HG03432 (cell line): ENCODE data around the gene AUH.
"Not testable (repeated sequence)": the region's sequence is repeated elsewhere in the genome, so short reads cannot be mapped to it uniquely, and the experiment has no call there.

Experiments
- ATAC-seq: cut with Tn5 transposase; IDR thresholded peaks from one replicate; pipeline ENCODE4 v1.9.1; 2021; ENCODE audit warnings: mild to moderate bottlenecking, moderate library complexity; ENCODE audit not compliant: unreplicated experiment

AUH gene

DNA sequence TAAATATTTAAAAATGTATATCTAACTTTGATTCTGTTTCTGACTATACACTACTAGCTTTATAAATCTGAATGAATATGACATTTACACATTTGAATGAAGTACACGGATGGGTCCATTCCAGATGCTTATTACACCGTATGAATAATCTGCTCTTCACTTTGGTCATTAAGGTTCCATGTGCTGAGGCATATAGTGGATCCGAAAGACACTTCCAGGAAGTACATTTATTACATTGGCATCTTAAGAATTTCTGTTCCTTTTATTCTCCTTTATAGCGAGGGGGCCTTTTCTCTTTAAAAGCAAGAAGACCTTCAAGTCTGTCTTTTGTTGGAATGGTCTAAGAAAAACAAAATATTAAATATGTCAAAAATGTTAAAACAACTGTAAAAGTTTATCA is 147.6 kb downstream of the AUH start:
- ATAC-seq = no peak

DNA sequence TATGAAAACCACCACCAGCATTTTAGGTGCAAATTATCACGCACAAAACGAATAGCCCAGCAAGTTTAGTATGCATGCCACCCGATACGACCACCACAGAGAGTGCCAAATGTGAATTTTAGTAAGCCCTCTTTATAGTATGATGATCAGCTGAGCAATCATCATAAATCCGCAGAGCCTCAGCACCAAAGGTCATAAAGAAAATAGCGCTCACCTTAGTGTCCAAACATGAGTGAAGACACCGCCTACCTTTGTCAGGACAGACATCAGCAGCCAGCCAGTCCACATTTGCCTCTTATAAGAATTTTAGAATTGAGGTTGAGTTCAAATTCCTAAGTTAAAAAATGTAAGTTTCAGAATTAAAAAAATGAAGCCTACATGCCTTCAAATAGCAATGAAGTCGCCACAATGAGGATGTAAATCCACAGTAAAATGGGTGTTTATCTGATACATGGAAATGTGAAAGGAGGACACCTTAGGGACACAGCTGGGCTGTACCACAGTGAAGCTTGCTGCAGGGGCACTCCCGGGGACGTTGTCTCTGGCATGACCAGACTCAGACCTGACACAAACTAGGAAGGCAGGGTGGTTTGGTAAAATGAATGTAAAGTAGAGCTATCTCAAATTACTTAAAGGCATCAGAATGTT is 149.0 kb downstream of the AUH start:
- ATAC-seq = no peak

DNA sequence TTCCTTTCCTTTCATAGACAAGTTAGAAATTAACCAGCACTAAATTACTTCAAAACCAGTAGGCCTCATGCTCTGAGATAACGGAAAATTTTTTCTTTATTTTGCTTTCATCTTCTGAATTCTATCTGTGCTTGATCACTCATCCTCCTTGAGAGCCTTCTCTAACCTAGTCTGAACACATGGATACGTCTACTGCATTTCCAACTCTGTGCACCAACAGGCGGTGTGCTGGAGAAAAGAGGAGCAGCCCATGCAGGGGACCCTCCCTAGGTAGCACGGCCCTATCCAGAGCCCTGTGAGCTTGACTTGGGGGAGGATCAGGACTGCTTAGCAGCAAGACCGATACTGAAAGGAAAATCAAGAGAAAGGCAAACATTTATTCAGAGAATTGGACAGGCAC is 149.8 kb downstream of the AUH start:
- no peak for ATAC-seq

DNA sequence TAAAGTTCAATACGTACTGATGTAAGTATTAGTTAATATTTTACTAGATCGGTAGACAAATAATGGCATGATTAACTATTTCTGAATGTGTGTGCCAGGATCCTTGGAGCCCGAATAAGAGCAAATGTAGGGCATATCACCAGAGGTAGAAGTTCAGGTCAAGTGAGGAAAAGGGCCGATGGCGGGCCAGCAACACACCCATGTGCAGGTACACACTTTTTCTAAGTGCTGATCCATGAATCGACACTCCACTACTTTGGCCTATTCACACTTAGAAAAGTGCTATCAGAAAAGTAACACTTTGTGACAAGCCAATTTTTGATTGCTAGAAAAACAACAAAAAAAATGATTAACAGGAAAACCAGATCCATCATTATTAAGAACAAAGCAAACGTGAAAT is 150.3 kb downstream of the AUH start:
- no peak for ATAC-seq

DNA sequence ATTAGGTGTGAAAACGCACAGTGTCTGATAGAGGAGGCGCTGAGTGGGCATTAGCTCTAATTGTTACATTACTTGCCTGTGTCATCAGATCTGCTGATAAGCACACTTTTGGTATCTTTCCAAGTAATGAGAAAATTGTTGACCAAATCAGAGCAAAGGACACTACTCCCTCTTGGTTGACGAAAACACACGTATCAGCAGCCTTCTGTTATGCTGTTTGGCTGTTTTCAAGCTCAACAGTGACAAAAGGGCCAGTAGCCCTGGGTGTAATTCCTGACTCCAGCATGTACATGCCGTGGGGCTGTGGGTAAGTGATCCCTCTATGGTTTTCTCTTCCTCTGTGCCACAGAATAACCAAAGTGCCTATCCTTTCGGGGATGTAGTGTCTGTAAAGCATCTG is 151.4 kb downstream of the AUH start:
- ATAC-seq = no peak

DNA sequence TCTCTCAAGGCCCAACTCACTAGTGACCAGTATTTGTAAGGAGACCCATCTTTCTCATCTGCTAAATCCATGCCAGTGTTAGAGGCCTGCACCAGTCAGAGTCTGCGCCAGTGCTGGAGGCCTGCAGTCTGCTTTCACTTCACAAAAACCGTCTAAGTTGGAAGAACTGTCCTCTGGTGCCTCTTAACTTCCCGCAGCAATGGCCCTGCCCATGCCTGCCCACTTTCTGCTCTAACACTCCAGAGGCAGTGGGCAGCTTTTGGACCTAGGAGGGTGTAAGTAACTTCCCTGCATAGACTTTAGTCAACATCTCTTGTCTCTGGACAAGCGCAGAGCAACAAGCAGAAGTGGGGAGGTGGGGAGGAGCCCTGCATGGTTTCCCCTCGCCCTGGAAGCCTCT is 152.9 kb downstream of the AUH start:
- ATAC-seq = no peak

DNA sequence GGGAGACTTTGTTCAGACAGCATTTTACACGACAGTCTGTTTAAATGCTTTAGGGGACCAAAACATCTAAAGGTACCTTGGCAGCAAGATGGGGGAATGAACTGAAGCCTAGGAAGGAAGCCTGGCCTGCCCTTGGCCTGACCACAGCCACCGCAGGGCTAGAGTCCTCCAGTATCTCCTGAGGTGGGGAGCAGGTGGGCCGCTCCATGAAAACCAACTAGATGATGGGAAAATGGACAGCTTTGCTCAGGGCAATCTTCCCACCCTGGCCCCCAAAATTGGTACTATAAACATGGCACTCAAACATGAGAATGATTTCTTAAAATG is 153.3 kb downstream of the AUH start:
- ATAC-seq = no peak

DNA sequence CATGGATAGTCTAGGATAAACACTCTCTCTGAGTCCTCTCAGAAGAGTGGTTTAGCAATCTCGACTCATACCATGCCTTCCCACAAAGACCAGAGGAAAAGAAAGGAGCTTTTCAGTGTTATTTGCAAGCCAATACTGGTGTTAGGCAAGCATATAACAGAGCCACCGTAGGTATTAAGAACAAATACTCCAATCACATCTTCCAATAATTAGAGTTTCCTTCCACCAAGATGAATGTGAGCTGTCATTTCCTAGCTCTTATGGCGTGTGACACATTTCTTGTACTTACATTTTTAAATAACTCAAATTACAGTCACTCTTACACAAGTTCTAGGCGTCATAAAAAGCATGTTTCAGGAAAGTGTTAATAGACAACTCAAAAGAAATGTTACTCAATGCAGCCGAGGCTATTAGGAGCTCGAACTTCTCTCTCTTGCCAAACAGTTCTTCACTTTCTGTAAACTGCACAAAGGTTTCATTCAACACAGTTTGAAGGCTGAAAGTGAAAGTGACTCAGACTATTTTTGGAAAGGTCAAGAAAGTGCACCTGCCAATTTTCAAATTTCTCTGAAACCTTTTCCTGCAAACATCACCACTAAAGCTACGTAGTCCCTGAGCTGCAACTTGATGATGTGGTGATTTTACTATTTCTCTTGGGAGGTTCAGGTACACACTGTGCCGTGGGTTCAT is 153.8 kb downstream of the AUH start:
- peak; percentile 86 for ATAC-seq

DNA sequence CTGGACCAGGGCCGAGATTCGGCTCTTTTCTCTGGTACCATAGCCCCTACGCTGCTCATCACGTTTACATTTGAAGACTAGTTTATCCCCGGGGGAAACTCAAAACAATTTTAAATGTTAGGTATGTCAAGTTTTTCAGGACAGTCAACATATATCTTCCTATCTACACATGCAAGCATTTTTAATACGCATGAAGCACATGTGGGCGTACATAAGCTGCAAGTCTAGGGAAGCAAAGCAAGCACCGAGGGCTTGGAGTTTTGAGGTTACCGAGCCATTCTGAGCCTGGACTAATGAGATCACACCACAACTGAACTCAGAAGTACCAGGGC is 154.4 kb downstream of the AUH start:
- ATAC-seq = no peak

DNA sequence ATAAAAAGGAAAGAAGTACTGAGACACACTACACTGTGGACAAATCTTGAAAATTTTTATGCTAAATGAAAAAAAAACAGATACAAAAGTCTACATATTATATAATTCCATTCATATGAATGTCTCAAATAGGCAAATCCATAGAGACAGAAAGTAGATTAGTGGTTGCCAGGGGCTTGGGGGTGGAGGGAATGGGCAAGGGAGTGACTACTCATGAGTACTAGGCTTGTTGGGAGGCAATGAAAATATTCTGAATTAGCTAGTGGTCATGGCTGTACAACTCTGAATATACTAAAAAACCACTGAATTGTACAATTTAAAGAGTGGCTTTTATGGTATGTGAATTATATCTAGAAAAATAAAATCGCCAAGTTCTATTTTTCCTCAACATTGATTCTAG is 154.9 kb downstream of the AUH start:
- ATAC-seq = no peak

DNA sequence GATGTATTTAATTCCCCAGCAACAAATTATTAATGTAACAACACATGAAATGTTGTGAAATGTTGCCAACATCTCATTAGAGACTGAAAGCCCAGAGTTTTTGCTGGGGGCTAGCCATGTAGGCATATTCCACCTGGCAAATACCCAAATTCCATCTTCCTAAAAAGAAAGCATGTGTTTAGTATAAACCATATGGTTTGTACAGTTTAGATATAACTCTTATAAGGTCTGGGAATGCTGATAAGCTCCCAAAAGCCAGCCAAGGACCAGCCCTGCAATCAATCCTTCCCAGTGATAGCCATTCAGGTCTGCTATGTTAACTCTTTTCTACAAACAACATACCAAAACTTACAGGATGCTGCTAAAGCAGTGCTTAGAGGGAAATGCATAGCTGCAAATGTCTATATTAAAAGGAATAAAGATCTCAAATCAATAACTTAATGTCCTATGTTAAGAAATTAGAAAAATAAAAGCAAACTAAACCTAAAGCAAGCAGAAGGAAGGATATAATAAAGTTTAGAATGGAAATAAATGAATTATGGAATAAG is 158.9 kb downstream of the AUH start:
- no peak for ATAC-seq

DNA sequence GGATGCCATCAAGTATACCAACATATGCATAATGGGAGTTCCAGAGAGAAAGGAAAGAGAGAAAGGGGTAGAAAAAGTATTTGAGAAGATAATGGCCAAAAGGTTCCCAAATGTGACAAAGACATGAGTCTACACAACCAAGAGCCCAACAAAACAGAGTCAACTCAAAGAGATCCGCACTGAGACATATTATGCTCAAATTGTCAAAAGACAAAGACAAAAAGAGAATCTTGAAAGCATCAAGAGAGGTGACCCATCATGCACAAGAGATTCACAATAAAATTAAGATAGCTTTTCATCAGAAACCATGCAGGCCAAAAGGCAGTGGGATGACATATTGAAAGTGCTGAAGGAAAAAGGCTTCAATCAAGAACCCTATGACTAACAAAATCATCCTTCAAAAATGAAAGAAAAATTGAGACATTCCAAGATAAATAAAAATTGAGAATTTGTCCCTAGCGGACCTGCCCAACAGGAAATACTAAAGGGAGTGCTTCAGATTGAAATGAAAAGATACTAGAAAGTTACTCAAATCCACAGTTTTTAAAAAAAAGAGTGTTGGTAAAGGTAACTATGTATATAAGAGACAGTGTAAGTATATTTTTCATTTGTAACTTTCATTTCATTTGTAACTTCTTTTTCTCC is 160.9 kb downstream of the AUH start:
- ATAC-seq = no peak

DNA sequence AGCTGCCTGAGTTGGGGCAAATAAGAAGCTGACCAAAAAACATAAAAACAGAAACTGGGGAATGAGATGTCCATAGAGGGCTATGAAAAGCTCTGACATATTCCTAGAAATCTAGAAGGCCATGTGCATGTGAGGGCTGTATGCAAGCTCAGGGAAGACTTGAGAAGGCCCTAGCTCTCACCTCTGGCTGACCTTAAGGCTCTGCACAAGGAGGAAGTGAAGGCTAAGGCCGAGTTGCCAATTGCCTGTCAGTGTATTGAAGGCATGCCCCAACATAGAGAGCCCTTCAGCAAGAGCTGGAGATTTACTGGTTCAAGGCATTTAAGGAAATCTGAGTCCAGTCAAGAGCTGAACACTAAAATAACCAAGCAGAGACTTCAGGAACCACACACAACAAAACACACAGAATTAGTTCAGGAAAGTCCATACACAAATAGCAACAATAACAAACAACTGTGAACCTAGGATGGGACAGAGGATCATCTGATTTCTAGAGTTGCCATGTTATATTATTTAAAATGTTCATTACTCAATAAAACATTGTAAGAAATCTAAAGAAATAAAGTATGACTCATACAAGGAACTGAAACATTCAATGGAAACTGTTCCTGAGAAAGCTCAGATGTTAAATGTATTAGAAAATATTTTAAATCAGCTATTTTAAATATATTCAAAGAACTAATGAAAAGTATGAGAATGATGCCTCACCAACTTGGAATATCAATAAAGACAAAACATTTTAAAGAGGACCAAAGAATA is 161.8 kb downstream of the AUH start:
- no peak for ATAC-seq

DNA sequence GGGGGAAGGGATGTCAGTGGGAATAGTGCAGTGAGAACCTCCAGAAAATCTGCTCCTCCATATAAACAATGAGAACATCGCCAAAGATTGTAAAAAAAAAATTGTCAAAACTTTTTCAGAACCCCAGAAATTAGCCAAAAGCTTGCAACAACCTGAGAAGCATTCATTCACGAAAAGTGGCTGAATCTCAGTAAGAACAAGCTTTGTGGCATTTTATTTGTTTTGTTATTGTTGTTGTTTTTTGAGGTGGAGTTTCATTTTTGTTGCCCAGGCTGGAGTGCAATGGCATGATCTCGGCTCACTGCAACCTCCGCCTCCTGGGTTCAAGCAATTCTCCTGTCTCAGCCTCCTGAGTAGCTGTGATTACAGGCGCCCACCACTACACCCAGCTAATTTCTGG is 162.8 kb downstream of the AUH start:
- ATAC-seq = not testable (repeated sequence)

DNA sequence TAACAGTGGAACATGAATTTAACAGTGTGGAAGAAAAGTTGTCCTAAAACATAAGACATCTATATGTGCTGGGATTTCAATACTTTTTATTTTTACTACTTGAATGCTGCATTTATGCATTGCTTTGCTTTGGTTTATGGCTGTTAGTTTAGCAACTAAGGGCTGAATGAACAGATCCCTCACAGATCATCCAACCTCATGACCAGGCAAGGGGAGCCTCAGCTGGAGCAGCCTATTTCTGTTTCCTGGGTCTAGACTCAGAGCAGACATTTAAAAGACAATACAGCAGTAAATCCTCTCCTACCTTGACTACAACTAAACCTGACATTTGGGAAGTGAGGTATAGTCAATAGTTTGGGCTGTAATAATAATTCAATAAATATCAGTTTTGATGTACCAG is 163.3 kb downstream of the AUH start:
- no peak for ATAC-seq

DNA sequence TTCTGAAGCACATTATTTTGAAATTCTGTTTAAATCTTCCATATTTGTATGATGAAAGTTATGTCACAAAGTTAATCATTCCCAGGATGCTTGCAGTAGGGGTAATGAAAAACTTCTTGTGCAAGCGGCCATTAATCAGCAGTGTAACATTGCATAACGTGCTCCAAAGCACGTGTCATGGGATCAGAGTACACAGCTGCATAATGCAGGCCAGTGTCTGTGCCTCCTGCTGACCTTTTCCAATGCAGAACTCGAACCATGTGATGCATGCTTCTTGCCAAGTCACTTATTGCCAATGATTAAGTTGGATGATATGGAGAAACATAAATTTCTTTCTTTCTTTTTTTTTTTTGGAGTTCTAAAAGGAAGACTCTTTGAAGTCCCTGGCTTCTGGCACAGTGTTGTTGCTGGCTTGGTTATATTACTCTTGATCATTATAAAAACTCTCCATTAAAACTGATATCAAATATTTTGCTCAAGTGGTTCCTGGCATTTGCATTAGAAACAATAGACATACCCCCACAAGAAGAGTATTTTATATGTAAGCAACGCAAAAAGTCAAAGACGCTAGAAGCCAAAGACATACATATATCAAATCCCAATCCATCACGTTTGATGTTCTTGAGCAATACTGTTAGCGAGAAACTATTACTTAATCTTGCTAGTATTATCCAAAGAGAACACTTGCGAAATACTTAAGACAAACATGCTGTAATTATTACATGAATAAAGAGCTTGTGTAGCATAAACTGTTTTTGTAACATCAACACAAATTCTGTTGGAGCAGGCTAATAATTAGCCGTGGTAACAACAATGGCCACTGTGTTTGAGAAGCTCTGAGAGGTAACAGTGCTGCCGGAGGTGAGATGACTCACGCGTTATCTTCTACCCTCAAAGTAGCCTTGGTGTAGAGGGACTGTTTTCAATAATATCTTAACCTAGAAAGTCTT is 164.2 kb downstream of the AUH start:
- ATAC-seq = no peak

DNA sequence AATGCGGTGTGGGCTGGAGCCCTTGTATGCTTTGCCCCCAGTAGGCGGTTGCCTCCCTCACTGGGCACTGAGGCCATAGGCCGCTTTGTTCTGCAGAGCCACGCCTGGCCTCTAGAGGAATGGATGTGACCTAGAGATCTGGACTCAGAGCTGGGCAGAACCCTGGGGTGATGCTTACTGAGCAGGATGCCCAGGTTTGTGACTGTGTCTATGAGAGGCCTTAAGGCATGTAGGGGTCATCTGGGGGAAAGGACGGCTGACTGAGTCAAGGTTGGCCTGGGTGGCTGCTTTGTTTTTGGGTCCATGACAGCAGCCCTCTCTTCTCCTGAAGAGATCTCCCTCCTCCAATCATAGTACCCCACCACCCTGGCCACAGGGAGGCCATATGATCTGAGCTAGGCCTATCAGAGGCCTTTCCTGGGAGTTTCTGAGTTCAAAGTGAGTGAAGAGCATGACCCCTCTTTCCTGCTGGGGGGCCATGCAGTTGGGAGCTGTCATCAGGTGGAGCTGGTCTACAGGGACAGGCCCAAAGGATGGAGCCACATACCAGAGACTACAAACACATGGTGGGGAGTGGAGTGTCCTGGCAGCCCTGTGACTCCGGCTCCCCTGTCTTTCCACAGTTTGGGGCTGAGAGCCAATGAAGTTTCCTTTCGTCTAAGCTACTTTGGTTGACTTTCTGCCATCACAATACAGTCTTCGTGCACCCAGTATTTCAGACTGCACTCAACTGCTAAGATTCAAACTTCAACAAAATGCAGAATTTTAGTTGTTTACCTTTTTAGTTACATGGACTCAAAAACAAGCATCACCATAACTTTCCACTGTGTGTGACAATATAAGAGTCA is 165.4 kb downstream of the AUH start:
- ATAC-seq = no peak

DNA sequence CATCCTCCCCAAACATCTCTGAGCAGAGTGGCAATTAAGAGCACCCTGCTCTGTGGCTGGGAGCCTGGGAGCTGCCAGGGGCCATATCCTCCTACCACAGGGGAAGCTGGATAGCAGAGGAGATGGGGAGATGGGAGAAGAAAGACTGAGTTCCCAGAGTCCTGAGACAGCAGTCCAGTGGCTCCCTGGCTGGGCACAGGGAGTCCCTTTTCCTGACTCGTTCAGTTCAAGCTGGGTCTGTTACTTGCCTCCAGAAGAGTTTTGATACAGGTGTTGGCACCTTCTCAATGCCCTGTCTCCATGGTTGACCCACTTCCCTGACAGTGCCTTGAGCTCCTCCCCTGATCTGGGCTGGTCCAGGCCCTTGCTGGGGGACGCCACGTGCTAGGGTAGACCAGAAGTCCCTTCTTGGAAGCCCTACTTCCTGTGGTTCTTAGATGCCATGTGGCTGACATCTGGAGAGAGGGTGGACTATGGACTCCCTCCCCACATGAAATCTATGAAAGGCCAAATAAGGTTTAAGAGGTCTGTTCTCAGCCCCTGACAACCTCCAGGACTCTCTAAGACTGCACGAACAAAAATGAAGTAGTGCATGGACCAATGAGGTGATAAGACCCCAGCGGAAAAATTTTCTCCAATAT is 166.2 kb downstream of the AUH start:
- ATAC-seq = no peak
